ENCODE results near the gene BEAN1. TPM values are rescaled to one million over a fixed set of nuclear protein-coding genes. Genes with fewer than 3 reads are reported as not detected.

The BEAN1 gene
- total RNA-seq, 1 experiment from 2014 or later = 0.24 TPM

DNA sequence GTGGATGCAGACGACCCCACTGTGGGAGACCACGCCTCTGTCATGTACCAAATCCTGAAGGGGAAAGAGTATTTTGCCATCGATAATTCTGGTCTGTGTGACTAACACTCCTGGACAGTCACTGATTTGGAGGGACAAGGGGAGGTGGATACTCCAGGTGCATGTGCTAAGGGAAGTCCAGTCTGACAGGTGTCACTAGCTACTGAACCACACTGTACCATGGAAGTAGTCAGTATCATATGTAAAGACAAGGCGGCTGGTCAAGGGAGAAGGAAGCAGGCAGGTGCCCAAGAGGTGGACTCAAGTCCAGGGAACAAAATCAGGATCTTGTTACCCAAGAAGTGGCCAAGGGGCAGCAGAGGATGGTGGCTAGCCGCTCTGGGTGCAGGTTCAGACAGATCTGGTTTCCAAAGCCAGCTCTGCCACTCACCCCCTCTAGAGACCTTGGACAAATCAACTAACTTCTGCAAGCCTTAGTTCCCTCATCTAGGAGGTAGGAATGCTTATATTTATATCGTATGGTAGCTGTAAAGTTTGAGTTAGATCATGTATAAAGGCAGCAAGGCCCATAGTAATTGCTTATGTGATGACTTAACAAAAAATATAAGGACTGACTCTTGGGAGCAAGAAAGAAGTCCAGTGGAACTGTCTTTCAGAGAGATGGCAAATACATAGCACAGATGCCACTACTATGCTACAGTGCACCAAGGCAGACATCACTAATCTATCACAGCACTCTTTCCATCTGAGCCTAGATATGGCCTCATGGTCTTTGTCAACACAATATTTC is 38.5 kb upstream of the BEAN1 start:
- H2BK15ac ChIP-seq (ENCODE audit: low read depth, low read length) = no peak overlapping the region
- peaks cover 3% of the 10 kb centered on the region for H3K27me3 Mint-ChIP-seq (ENCODE audit: low read depth)
- H4K8ac ChIP-seq (replicated peaks; ENCODE audit: insufficient read length, low read depth, low read length) = no peak overlapping the region
- no peak overlapping the region for H4K5ac ChIP-seq (ENCODE audit: insufficient read length, low read depth, low read length)
- H4K20me1 ChIP-seq (ENCODE audit: control insufficient read depth, insufficient read depth, insufficient read length) = no peaks in the 10 kb centered on the region
- TF ChIP-seq, protein P1, sequence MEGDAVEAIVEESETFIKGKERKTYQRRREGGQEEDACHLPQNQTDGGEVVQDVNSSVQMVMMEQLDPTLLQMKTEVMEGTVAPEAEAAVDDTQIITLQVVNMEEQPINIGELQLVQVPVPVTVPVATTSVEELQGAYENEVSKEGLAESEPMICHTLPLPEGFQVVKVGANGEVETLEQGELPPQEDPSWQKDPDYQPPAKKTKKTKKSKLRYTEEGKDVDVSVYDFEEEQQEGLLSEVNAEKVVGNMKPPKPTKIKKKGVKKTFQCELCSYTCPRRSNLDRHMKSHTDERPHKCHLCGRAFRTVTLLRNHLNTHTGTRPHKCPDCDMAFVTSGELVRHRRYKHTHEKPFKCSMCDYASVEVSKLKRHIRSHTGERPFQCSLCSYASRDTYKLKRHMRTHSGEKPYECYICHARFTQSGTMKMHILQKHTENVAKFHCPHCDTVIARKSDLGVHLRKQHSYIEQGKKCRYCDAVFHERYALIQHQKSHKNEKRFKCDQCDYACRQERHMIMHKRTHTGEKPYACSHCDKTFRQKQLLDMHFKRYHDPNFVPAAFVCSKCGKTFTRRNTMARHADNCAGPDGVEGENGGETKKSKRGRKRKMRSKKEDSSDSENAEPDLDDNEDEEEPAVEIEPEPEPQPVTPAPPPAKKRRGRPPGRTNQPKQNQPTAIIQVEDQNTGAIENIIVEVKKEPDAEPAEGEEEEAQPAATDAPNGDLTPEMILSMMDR (conservative IDR thresholded peaks at IDR 0.05) = no peak
- no peaks in the 10 kb centered on the region; a peak in 1 of 7 replicates for H3K36me3 Mint-ChIP-seq (ENCODE audit: insufficient read depth in 1 of 3, low read depth in 3 of 3)
- no peak overlapping the region for H2BK20ac ChIP-seq (ENCODE audit: low read depth, low read length, poor library complexity, severe bottlenecking)
- H3K9me3 Mint-ChIP-seq = no peaks in the 10 kb centered on the region
- no peak overlapping the region for H3K4ac ChIP-seq (ENCODE audit: low read depth, low read length)
- no peak overlapping the region for H2AFZ ChIP-seq (ENCODE audit: low read length)
- H3K4me1 ChIP-seq (ENCODE audit: insufficient read depth, low read length) = no peaks in the 10 kb centered on the region; the same call in 1 of the 2 replicates
- no CpG with 5 or more reads among the region's 6 CpGs for WGBS (ENCODE audit: extremely low coverage, insufficient read length, low lambda C conversion rate)
- no peak for DNase-seq
- no peak overlapping the region for H4K91ac ChIP-seq (ENCODE audit: insufficient read length, low read depth, low read length)
- no peak overlapping the region for H2BK5ac ChIP-seq (ENCODE audit: insufficient read length, low read length)
- no peak overlapping the region for H2BK120ac ChIP-seq (ENCODE audit: low read depth, low read length, poor library complexity, severe bottlenecking)
- H2AK5ac ChIP-seq (ENCODE audit: insufficient read length, low read length) = no peak overlapping the region
- H3K18ac ChIP-seq (ENCODE audit: insufficient read length, low read depth, low read length) = no peak overlapping the region
- no peak overlapping the region for H3K23ac ChIP-seq (ENCODE audit: insufficient read length, low read depth, low read length)
- no peak overlapping the region for H2BK12ac ChIP-seq (ENCODE audit: insufficient read length, low read depth, low read length)
- no peak overlapping the region for H3K27ac Mint-ChIP-seq
- H3K4me3 Mint-ChIP-seq = no peak overlapping the region; a peak in 1 of 5 replicates
- no peak overlapping the region for H3K4me2 ChIP-seq (ENCODE audit: insufficient read depth, insufficient read length, low read length)
- peak overlapping the region; percentile 27 for H3K56ac ChIP-seq (ENCODE audit: insufficient read length, low read depth, low read length)
- no peak overlapping the region for H3T11ph ChIP-seq (ENCODE audit: low read length)
- no peak overlapping the region for H3K9ac ChIP-seq (ENCODE audit: extremely low read depth, insufficient read length, low read length)
- H3K4me1 Mint-ChIP-seq = peaks cover under 1 to 2% of the 10 kb centered on the region in 2 experiments; a peak in 1 of 4 replicates
- H3K27ac ChIP-seq (ENCODE audit: insufficient read length, low read depth, low read length) = no peak overlapping the region
- no peaks in the 10 kb centered on the region for H3K27me3 ChIP-seq (ENCODE audit: insufficient read depth, low read length)
- no peaks in the 10 kb centered on the region for H3K79me2 ChIP-seq (ENCODE audit: insufficient read depth, low read length)
- H3K79me1 ChIP-seq (ENCODE audit: insufficient read depth, low read depth, low read length, poor library complexity, severe bottlenecking) = no peaks in the 10 kb centered on the region
- no peak overlapping the region; the same call in 1 of the 2 replicates for H3K14ac ChIP-seq (ENCODE audit: insufficient read depth, low read length)
- H3K23me2 ChIP-seq (ENCODE audit: insufficient read length, low read depth, low read length, poor library complexity, severe bottlenecking) = no peaks in the 10 kb centered on the region
- H3K9me3 ChIP-seq (ENCODE audit: control insufficient read depth, low read depth, low read length) = no peaks in the 10 kb centered on the region
